HG02943 (cell line): ENCODE measurements around the gene GNAT1.
A peak's percentile ranks its signal among the peaks of the same experiment; 100 is the strongest.
"Not testable (repeated sequence)": the region's sequence is repeated elsewhere in the genome, so short reads cannot be mapped to it uniquely, and the experiment has no call there.

ENCODE experiments used
- ATAC-seq: cut with Tn5 transposase; IDR thresholded peaks from one replicate; pipeline ENCODE4 v1.9.1; 2021; ENCODE audit warnings: mild to moderate bottlenecking, low read depth, moderate library complexity; ENCODE audit not compliant: unreplicated experiment

Gene GNAT1

DNA sequence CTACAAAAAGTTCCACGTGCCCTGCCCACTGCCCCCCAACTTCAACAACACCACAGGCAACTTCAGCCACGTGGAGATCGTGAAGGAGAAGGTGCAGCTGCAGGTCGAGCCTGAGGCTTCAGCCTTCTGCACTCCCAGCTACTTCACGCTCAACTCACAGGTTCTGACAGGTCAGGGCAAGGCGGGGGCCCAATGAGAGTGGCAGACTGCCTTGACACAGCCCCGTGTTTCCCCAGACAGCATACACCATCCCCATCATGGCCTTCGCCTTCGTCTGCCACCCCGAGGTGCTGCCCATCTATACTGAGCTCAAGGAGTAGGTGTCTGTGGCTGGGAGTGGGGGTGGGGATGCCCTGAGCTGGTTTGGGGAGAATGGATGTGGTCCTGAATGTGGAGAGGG lies 26.3 kb downstream of the GNAT1 start:
- ATAC-seq, result no peak

DNA sequence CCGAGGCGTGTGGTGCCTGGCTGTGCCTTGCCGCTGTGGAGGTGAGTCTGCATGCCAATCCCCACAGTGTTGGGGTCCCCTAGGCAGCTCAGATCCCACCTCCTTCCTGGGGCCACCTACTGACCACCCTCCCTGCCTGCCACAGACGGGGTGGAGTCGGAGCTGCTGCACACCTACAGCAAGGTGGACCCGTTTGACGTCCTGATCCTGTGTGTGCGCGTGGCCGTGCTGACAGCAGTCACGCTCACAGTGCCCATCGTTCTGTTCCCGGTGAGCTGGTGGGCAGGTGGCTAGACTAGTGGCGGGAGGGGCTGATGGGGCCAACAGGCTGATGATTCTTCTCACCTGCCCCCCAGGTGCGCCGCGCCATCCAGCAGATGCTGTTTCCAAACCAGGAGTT lies 27.0 kb downstream of the GNAT1 start:
- no peak for ATAC-seq

DNA sequence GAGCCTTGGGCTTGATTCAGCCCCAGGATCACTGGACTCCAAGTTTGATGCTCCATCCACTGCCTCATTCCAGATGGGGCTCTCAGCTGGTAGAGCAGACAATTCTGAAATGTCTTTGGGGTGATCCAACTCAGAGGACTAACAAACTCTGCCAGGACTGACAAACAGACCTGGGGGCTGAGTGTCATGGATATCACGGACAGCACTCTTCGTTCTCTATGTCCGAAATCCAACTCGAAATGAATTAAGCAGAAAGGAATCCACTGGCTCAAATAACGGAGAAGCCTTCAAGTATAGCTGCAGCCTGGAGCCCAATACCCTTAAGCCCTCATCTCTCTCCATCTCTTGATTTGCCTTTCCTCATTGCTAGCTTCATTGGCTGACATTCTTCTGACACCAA lies 27.9 kb downstream of the GNAT1 start:
- ATAC-seq, result no peak

DNA sequence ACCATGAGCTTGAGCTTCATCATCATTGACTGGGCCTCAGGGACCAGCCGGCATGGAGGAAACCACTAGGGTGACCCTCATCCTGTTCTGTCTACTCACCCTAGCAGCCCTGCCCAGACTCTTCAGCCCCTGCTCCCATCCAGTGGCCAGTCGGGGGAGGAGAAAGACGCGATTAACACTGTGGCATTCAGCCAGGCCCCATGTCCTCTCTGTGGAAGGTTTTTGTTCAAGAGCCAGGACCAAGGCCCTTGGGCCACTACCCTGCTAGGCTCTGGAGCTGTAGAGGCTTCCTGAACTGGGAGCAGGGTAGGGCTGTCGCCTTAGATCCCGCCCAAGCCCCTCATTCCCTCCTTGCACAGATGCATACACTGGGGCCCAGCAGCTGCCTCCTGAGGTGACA lies 28.7 kb downstream of the GNAT1 start:
- ATAC-seq, result no peak

DNA sequence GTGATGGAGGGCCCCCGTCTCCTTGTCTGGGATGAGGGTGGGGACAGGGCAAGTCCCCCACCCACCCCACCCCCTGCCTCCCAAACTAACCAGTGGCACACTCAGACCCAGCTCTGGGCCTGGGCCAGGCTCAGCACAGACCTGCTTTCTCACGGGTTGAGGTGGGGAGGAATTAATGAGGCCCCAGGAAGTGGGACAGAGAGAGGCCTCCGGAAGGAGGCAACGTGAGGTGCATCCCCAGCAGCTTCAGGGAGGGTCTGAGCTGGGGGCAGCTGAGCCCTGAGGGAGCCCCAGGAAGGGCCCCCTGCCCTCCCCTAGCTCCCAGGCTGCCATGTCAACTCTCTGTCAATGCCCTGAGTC lies 29.6 kb downstream of the GNAT1 start:
- ATAC-seq, result no peak

DNA sequence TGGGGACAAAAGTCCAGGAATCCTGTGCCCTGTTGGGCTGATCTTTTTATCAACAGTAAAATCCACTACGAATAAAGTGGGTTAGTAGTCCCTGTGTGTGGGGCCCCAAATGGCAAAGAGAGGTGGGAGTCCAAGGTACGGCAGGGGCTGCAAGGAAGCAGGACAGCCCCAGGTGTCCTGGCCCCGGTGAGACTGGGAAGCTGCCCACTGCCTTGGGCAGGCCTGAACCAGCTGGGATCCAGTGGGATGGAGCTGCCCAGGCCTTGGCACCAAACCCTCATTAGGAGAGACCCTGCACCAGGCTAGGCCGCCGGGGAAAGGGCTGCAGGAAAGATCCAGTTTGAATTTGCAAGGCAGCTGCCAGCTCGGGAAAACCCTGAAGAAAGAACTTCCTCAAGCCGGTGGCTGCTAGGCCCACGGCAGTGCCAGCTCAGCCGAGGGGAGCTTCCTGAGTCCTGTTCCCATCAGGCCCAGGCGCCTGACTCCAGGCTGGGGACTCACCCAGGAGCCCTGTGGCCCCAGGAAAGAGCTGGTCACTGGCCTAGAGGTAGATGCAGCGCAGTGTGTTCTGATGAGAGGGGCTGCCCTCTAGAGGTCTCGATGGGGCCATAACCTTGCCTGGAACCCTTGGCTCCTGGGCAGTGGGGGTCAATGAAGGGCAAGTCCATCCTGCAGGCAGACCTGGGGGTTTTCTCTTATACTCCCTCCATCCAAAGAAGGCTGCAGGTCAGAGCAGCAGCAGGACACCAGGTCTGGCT lies 30.2 kb downstream of the GNAT1 start:
- ATAC-seq, result no peak

DNA sequence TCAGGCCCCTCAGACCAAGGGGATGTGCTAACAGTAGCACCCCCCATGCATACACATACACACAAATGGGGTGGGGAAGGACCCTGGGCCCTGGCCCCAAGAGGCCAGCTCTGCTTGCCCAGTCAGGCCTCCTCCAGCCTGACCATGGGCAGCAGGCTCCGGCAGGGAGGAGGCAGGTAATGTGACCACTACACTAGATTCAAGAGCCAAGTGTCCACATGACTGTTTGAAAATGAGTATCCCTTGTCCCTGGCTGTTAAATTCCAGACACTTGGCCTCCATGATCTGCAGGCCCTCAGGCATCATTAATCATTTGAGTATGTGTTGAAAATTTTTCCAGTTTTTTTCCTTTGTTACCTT lies 30.7 kb downstream of the GNAT1 start:
- no peak for ATAC-seq

DNA sequence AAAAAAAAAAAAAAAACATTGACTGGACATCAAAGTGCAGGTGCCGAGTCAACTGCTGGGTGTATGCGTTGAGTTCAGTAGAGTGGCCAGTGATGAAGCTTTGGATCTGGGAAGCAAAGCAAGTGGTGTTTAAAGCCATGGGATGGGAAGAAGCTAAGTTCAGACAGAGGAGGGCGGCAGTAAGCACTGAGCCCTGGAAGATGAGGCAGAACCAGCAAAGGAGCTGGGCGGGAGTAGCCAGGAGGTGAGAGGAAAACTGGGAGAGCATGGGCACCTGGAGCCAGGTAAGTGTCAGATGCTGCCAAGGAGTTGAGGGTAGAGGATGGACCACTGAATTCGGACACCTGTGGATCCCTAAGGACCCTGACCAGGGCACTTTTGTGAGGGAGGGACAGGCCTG lies 33.2 kb downstream of the GNAT1 start:
- no peak for ATAC-seq

DNA sequence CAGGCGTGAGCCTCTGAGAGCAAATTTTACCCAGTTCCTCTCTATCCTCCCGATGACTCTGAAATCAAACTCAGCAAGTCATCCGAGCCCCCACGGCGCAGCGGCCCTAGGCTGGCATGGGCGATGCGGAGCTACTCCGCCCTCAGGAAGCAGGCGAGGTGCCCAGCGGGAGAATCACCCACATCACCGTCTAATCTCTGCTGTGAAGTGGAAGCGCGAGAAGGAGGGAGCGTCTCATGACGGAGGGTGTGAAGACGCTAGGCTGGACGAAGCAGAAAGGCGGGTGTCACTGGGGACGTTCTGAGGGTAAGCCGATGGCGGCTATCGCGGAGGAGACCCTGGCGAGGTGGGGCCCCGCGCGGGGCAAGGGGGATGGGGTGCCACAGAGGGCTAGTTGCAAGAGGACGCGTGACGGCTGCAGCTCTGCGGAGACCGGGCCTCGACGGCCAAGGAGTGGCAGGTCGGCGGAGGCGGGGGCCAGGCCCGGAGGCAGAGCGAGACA lies 35.5 kb downstream of the GNAT1 start:
- ATAC-seq, result peak; percentile 23

DNA sequence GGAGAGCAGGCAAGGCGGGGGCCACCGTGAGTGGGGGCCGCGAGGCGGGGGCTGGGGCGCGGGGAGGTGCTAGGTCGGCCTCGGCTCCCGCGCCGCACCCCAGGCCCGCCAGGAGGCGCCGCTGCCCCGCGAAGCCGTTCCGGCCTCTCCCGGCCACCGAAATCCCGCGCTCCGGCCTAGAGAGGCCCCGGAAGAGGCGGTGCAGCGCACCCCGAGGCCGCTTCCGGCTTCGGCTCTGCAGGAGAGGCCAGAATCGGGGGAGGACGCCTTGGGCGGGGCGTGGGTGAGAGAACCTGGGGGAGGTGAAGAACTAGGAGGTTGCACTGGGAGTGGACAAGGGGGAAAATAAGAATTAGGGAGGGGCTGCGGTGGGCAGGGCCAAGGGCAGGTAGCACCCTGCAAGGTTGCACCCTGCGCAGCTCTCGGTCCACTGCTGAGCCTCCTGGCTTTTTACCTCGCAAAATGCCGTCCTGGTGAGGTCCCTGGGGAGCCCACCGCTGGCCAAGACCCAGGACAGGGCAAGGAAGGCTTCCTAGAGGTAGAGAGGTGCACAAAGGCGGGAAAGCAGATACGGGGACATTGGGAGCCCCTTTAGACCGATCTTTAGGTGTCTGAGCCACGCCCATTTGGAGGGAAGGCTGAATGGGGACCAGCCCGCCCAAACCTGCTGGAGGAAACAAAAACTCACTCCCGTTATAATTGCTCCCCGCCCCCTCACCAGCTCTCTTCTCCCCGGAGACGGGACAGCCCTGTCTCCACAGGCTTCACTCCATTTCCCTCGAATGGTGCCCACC lies 36.2 kb downstream of the GNAT1 start:
- peak; percentile 60 for ATAC-seq

DNA sequence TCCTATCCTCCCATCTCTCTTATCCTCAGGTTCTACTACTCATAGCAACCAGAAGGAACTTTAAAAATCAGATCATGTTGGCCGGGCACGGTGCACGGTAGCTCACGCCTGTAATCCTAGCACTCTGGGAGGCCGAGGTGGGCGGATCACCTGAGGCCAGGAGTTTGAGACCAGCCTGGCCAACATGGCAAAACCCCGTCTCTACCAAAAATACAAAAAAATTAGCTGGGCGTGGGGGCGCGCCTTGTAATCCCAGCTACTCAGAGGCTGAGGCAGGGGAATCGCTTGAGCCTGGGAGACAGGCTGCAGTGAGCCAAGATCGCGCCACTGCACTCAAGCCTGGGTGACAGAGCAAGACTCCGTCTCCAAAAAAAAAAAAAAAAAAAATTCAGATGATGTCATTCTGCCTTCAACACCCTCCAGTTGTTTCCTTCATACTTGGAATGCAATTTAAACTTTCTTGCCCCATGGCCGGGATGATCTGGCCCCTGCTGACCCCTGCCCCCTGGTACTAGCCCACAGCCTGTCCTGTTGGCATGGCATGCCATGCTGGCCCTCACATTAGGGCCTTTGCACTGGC lies 36.9 kb downstream of the GNAT1 start:
- not testable (repeated sequence) for ATAC-seq

DNA sequence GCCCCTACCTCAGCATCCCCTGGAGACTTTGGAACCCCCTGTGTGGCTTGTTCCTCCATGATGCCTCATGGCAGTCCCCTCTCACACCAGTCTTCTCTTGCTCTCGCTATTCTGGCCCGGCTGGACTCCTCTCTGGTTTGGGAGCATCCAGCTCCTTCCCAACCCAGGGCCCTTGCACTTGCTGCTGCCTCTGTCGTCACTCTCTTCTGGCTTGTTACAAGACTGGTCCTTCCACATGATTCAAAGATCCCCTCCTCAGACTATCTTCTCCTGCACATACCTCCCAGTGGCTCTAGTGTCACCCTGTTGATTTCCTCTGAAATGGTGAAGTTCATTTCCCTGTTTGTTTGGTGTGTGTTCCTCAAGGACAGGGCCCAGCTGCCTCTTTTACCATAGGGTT lies 38.1 kb downstream of the GNAT1 start:
- no peak for ATAC-seq

DNA sequence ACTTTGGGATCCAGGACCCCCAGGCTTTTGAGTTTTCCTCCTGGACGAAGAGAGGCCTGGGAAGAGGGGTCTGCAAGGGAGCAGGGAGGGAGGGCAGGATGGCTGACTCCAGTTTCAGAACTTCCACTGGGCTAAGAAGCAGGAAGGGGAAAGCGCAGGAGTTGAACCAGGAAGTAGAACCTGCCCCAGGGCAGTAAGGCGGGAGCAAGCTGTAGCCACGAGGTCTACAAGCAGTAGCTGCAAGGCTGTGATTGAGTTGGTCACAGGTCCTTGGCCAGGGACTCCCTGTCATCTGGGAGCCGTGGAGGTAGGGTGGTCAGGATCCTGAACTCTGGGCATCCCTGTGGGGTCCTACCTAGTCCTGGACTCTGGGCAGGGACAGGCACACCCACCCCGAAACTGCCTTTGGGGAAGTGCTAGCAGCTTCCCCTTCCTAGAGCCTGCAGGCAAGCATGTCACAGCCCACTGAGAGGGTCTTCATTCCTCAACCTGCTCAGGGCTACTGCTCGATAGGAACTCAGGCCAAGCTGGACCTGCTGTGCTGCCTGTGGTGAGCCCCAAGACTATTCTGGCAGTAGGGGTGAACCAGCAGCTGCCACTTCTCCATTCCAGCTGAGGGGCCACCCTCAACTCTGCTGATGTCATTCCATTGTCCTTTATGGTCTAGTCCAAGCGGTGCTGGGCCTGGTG lies 38.8 kb downstream of the GNAT1 start:
- no peak for ATAC-seq

DNA sequence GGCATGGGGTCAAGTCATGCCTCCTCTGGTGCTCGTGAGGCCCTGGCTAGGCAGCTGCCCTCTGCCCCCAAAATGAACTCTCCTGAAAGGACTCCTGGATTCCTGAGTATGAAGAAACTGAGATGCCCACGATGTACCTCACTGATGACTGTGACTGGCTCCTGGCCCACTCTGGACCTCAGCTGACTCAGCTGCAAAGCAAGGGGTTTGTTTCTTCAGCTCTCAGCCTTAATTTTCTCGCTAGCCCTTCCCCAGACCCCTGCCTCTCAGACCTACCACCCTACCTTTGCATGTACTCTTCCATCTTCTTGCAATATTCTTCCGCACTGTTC lies 39.4 kb downstream of the GNAT1 start:
- ATAC-seq, result no peak

DNA sequence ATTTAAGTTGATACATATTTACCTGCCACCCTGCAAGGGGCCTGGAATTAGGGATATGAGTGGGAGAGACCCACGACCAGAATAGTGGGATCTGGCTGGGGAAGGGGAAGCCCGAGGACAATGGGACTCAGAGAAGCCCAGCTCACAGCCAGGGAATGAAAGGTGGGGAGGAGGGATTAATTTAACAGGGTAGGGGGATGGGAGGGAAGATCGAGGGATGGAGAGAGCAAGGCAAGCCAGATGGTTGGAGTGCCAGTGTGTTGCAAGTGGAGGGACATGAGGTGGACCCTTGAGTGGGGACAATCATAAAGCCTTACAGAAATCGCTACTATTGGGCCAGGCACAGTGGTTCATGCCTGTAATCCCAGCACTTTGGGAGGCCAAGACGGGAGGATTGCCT lies 40.2 kb downstream of the GNAT1 start:
- no peak for ATAC-seq

DNA sequence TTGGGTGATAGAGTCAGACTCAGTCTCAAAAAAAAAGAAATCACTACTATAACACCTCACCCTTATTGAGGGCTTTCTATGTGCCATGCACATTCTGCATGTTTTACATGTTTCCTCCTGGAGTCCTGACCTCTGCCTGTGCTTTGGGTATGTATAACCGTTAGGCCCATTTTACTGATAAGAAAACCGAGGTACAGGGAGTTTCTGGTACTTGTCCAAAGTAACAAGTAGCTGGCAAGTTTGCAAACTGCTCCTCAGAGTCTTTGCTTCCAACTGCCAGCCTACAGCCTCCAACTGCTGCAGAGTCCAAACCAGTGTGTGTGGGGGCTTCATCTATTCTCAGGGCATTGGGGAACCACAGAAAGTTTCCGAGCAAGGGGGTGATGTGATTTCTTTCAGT lies 40.9 kb downstream of the GNAT1 start:
- ATAC-seq, result no peak

DNA sequence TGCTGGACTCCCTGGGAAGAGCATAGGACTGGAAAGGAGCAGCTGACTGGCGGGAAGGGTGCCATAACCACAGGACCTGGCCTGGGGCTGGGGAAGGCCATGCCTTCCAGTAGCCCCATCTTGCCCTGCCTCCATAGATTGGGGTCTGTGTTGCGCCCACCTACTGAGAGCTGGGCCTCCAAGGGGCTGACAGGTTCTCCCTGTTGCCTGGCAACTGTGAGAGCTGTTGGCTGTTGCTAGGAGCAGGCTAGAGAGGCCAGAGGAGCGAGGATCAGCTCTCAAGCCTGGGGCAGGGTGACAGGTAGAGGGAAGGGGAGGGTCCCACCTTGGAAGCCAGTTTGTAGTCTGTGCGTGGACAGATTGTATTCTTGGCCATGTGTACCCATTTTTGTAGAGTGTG lies 41.8 kb downstream of the GNAT1 start:
- ATAC-seq, result no peak

DNA sequence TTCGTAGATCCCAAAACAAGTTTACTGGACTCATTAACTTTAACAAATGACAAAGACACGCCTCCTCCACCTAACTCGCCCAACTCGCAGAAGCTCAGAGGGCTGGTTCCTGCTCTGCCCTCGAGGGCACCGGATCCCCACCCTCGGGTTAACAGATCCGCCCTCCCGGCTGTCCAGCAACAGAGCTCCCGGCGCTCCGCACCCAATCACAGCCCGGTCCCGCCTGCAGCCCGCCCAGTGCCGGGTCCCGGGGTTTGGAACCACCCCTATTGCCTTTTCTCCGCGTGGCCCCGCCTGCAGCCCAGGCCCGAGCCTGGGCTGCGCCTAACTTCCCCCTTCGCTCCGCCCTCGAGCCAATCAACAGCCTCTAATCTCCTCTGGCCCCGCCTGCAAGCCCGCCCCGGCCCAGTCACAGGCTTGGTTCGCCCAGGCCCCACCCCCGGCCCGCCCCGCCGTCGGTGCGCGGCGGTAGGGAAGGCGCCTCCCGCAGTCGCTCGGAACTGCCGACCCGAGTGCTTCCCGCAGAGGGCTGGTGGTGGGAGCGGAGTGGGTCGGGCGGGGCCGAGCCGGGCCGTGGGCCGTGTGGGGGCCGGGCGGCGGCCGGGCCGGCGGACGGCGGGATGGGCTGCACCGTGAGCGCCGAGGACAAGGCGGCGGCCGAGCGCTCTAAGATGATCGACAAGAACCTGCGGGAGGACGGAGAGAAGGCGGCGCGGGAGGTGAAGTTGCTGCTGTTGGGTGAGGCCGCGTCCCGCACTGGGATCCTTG lies 44.5 kb downstream of the GNAT1 start, which contains the start of gene GNAI2:
Gene GNAI2, plus strand, starts transcription at position 489 of the 768 bp plus-strand sequence. Its CDS starts 132 bp downstream, at position 621.
- ATAC-seq, result peak; percentile 95

DNA sequence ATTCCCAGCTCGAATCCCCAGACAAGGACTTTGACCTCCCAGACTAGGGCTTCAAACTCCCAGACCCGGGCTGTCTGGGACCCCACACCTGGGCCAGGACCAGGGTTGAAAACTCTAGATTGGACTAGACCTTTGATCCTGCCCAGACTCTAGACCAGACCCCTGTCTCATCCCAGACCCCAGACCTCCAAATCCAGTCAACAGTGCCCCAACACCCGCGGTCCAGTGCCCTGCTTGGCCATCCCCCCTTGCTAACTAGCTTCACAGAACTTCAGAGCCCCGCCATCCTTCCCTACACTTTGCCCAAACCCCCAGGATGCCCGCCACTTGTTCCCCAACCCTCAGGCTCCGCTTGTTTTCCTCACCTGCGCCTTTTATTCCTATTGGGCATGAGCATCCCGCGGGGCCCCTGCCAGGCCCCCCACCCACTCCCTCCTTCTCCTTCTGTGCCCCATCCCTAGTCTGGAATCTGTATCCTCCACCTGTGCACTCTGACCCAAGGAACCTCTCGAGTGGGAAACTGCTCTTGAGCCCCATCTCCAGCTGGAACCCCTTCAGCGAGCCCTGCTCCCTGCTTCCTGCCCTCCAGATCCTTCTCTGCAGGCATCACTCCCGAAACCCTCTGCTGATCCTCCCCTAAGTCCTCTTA lies 45.2 kb downstream of the GNAT1 start:
- no peak for ATAC-seq

DNA sequence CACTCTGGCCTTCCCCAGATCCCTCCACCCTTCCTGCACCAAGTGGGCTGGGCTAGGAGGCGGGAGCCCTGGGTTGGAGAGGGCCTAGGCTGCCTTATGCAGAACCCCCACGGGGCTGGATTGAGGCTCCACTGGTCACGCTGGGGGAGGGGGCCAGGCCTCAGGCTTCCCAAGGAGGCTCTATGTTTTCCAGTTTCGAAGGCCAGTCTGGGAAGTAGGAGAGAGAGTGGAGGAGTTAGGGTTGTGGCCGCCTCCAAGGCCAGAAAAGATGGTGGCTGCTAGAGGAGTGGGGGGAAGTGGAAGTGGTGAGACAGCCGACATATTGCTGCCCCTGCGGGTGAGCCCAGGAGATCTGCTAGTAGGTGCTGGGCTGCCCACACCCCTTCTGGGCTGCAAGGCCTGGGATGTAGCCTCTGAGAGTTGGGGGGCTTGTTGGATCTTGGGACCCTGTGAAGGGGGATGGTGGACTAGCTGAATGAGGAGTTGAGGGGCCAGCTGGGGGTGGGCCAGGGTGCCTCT lies 45.8 kb downstream of the GNAT1 start:
- ATAC-seq, result no peak
